NCI-H1092 (cell line): Measurements from ENCODE around the gene PRLH.

Experiments used
- DNase-seq: peaks from one replicate; lab custom pipeline; 2025; lab: John Stamatoyannopoulos, UW

Gene PRLH, protein sequence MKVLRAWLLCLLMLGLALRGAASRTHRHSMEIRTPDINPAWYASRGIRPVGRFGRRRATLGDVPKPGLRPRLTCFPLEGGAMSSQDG

DNA sequence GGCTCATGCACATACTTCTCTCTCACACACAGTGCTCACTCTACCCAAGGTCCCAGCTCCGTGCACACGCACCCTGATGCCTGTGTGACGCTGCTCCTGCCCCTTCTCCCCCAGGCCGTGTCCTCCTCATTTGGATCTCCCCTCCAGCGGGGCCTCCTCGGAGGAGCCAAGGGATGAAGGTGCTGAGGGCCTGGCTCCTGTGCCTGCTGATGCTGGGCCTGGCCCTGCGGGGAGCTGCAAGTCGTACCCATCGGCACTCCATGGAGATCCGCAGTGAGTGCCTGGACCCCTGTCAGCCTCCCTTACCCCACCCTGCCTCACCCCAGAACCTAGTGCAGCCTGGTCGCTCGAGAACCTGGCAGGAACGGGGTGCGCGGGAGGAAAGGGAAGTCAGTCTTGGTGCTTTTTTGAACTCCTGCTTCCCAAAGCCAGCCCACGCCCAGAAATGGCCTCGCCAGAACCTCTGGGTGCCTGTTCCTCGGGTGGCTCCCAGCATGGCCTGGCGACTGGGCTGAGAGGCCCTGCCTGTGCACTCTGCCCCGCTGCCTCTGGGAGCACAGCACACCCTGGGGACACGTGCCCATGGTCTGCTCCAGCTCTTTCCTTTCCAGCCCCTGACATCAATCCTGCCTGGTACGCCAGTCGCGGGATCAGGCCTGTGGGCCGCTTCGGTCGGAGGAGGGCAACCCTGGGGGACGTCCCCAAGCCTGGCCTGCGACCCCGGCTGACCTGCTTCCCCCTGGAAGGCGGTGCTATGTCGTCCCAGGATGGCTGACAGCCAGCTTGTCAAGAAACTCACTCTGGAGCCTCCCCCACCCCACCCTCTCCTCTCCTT, at the start of gene PRLH:
TSS of gene PRLH (plus strand) at position 174 of the 835 bp plus-strand sequence. CDS start at position 174, 0 bp downstream.
- DNase-seq: no peak

GRCh38 chr2:237517163-237517562, 49.2 kb upstream of the PRLH start:
- DNase-seq: no peak

GRCh38 chr2:237517990-237518389, 48.4 kb upstream of the PRLH start:
- DNase-seq: no peak

DNA sequence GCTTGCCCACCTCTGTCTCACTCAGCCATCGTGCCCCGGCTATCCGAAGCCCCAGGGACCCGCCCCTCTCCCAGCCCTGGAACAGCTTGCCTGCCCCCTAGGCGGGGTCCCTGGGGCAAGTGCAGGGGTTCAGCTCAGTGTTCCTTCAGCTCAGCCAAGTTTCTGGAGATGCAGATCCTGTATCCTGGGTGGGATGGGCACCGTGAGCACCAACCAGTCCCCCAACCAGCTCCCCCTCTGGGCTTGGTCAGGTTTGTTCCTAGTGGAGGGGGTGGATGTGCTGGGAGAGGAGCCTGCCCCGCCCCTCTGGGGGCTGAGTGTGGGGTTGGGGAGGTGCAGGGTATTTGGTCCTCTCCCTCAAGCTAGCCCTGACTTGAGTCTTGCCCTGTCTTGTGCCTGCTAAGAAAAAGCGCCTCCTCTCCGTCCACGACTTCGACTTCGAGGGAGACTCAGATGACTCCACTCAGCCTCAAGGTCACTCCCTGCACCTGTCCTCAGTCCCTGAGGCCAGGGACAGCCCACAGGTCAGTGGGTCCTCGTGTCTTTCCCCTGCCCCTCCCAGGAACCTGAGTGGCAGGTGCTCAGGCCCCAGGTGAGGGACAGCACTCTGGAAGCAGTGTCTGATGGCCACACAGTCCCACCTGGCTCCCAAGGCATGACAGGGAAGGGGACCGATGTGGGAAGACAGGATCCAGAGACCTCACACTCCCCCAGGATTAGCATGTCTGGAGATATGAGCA, 46.7 kb upstream of the PRLH start:
- no peak for DNase-seq

DNA sequence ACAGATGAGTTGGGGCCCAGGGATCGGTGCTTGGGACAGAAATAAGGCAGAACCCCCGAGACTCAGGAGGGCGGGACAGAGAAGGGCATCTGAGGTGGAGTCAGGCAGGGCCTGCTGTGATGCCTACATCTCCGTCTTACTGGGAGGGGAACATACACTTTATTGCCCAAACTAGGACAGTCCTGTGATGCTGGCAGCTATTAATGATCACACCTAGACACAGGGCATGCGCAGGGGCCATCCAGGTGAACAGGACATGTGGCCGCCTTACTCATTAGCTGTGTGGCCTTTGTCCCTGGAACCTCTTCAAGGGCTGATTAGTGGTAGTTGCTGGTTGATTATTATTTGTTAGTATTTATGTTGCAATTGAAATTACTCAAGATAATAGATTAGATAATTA, 46.1 kb upstream of the PRLH start:
- DNase-seq: no peak

- DNase-seq: no peak
Observed at GRCh38 chr2:237524631-237525030, 41.7 kb upstream of the PRLH start.

- DNase-seq: no peak
Observed at GRCh38 chr2:237525559-237526157, 40.7 kb upstream of the PRLH start.

- DNase-seq: no peak
Observed at GRCh38 chr2:237527233-237527632, 39.1 kb upstream of the PRLH start.

DNA sequence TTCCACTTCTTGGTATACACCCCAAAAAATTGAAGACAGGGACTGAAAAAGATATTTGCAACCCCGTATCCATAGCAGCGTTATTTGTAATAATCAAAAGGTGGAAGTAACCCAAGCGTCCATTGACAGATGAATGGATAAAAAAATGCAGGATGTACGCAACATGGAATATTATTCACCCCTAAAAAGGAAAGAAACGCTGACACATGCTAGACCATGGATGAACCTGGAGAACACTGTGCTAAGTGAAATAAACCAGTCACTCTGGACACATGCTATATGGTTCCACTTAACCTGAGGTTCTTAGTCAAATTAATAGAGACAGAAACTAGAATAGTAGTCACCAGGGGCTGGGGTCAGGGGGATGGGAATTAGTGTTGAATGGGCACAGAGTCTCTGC, 38.6 kb upstream of the PRLH start:
- no peak for DNase-seq

- DNase-seq: no peak
Observed at GRCh38 chr2:237529452-237530402, 36.6 kb upstream of the PRLH start.

GRCh38 chr2:237530472-237531433, 35.6 kb upstream of the PRLH start:
- DNase-seq: no peak

DNA sequence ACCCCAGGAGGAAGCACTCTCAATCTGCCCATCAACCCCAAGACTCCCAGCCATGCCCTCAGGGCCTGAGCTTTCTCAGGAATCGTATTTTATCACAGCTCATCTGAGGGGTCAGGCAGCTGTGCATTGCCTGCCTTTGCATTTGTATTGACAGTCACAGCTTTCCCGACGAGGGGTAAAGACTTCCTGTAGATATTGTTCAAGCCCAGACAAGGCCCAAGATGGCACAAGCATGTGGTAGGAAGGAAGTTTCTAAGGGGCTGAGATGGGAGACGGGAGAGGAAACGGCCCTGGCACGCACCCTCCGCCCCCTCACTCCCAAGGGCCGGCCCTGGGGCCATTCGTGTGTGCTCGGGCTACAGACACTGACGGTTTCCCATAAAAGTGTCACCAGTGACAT, 34.2 kb upstream of the PRLH start:
- DNase-seq: no peak

- no peak for DNase-seq
Observed at GRCh38 chr2:237533668-237534161, 32.7 kb upstream of the PRLH start.

- DNase-seq: no peak
Observed at GRCh38 chr2:237534380-237534779, 32.0 kb upstream of the PRLH start.

- no peak for DNase-seq
Observed at GRCh38 chr2:237535385-237536082, 30.8 kb upstream of the PRLH start.

GRCh38 chr2:237536083-237536415, 30.3 kb upstream of the PRLH start:
- DNase-seq: no peak

DNA sequence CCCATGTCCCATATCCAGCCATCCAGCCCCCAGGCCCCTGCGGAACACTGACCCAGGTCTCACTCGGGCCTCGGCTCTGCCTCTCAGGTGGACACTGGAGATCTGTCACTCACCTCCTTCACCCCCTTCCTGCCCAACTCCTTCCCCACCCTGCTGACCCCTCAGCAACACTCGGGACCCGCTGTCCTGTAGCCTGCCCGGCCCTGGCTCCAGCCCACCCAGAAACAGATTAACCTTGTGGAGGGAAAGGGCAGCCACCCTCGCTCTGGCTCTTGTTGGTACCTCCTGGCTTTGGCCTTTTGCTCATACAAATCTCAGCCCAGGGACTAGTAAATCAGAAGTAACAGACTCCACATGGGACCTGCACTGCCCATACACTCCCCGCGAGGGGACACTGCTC, 29.8 kb upstream of the PRLH start:
- no peak for DNase-seq

DNA sequence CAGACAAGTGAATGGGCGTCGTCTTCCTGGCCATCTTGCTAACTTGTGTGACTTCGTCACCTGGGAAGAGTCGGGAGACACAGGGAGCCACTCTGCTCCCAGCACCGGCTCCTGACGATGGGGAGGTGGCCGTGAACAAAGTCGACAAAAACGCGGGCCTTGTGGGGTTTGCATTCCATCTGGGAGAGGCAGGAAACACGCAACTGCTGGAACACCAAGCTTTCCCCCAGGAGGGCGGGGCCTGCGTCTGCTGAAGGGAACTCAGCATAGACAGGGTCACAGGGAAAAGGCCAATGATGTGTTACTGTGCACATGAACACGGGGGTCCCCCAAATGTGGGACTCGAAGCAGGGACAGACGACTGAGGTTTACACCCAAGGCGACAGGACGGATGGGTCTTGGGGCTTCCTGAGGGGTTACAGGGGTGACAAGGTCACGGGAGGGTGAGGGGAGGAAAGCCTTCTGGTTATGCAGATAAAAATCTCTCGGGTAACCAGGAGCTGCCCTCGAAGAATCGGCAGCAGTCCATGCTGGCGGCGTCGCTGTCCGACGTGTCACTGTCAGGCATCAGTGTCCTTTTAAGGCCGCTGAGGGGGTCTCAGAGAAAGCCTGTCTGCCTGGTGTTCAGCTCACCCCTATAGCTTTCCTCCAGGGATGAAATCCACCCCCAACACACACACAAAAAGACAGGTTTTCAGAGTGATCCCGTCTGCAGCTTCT, 28.2 kb upstream of the PRLH start:
- DNase-seq: no peak

DNA sequence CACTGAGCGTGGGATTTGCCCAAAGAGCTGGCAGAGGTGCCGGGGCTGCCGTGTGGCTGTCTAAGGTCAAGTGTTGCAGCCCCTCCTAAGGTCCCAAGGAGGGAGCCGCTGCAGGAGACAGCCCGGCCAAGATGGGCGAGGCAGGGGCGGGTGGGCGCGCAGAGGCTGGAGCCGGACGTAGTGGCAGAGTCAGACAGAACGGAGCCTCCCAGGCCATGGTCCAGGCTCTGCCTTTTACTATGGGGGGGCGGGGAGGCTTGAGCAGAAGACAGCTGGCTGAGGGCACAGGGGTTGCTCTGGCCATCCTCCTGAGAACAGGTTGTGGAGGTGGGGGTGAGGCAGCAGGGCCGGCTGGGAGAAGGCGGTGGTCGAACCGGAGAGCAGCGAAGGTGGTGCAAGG, 27.5 kb upstream of the PRLH start:
- no peak for DNase-seq
